ENCODE data around the gene NFE2L1. TPM values are rescaled to one million over a fixed set of nuclear protein-coding genes. Genes with fewer than 3 reads are reported as not detected.

Gene NFE2L1
- total and polyA plus RNA-seq, 2 experiments from 2014 or later = 42.4 to 86.4 TPM

- Histone ChIP-seq H4K20me1 (ENCODE audit: insufficient read depth, poor library complexity, severe bottlenecking) (no peaks in the 10 kb centered on the region), H3K27ac (peak within 1 kb of the TSS; percentile 55), H3K27me3 (peaks cover 26% of the 10 kb centered on the region), H3K9me3 (ENCODE audit: low read depth) (no peaks in the 10 kb centered on the region), H3K79me2 (no peaks in the 10 kb centered on the region), H2AFZ (peak within 1 kb of the TSS; percentile 94), H3K4me3 (peak within 1 kb of the TSS; percentile 66), H3K9me2 (replicated peaks; ENCODE audit: insufficient read depth) (no peaks in the 10 kb centered on the region), H3K4me1 (ENCODE audit: insufficient read depth) (peaks cover 10% of the 10 kb centered on the region), H3K36me3 (replicated peaks; ENCODE audit: insufficient read depth, low read depth) (no peaks in the 10 kb centered on the region), H3K4me2 (peak within 1 kb of the TSS; percentile 86)
- 4% methylated on average over 25 of the region's 73 CpGs for WGBS (ENCODE audit: low lambda C conversion rate, missing lambda C conversion rate)
- peak; percentile 69 for DNase-seq (ENCODE audit: low spot score)
- TF ChIP-seq CTCF (IDR thresholded peaks at IDR 0.05; ENCODE audit: poor library complexity) = peak; percentile 50
- TF ChIP-seq EZH2 (IDR thresholded peaks at IDR 0.05; ENCODE audit: borderline replicate concordance) = no peak
- TF ChIP-seq EZH2phosphoT487 (IDR thresholded peaks at IDR 0.05; ENCODE audit: low read depth, severe bottlenecking, unreplicated experiment) = no peak
Observed at GRCh38 chr17:48037036-48037837, 10.9 kb upstream of the NFE2L1 start, which contains the start of gene COPZ2. Gene COPZ2 (minus strand): TSS chr17:48037797. CDS start chr17:48037777, 20 bp downstream.

GRCh38 chr17:48037838-48038323, 10.3 kb upstream of the NFE2L1 start:
- Histone ChIP-seq H2AFZ (peak overlapping the region; percentile 94), H3K27me3 (peaks cover 26% of the 10 kb centered on the region), H4K20me1 (ENCODE audit: insufficient read depth, poor library complexity, severe bottlenecking) (no peaks in the 10 kb centered on the region), H3K4me3 (peak overlapping the region; percentile 20), H3K4me1 (ENCODE audit: insufficient read depth) (peaks cover 10% of the 10 kb centered on the region), H3K36me3 (replicated peaks; ENCODE audit: insufficient read depth, low read depth) (no peaks in the 10 kb centered on the region), H3K9me2 (replicated peaks; ENCODE audit: insufficient read depth) (no peaks in the 10 kb centered on the region), H3K27ac (peak overlapping the region; percentile 47), H3K79me2 (no peaks in the 10 kb centered on the region), H3K9me3 (ENCODE audit: low read depth) (no peaks in the 10 kb centered on the region), H3K4me2 (peak overlapping the region; percentile 86)
- WGBS (ENCODE audit: low lambda C conversion rate, missing lambda C conversion rate) = 31% methylated on average over 7 of the region's 19 CpGs
- TF ChIP-seq CTCF (IDR thresholded peaks at IDR 0.05; ENCODE audit: poor library complexity) (no peak), EZH2 (IDR thresholded peaks at IDR 0.05; ENCODE audit: borderline replicate concordance) (peak; percentile 34), EZH2phosphoT487 (IDR thresholded peaks at IDR 0.05; ENCODE audit: low read depth, severe bottlenecking, unreplicated experiment) (no peak)
- no peak for DNase-seq (ENCODE audit: low spot score)

- TF ChIP-seq EZH2 (IDR thresholded peaks at IDR 0.05; ENCODE audit: borderline replicate concordance) = no peak
- no peak for TF ChIP-seq CTCF (IDR thresholded peaks at IDR 0.05; ENCODE audit: poor library complexity)
- Histone ChIP-seq H3K36me3 (replicated peaks; ENCODE audit: insufficient read depth, low read depth) (no peaks in the 10 kb centered on the region), H3K4me2 (no peak overlapping the region), H3K27me3 (peaks cover 26% of the 10 kb centered on the region), H3K9me3 (ENCODE audit: low read depth) (no peaks in the 10 kb centered on the region), H3K4me3 (no peak overlapping the region), H3K79me2 (no peaks in the 10 kb centered on the region), H3K27ac (no peak overlapping the region), H4K20me1 (ENCODE audit: insufficient read depth, poor library complexity, severe bottlenecking) (no peaks in the 10 kb centered on the region), H3K9me2 (replicated peaks; ENCODE audit: insufficient read depth) (no peaks in the 10 kb centered on the region), H3K4me1 (ENCODE audit: insufficient read depth) (peaks cover 10% of the 10 kb centered on the region), H2AFZ (no peak overlapping the region)
- 91% methylated on average over 2 of the region's 2 CpGs for WGBS (ENCODE audit: low lambda C conversion rate, missing lambda C conversion rate)
- no peak for DNase-seq (ENCODE audit: low spot score)
Observed at GRCh38 chr17:48038687-48039086, 9.5 kb upstream of the NFE2L1 start.

Measured in hepatocyte (in vitro differentiated cells).